H9 (cell line): Measurements from ENCODE around the gene MYOM1. TPM values are rescaled to one million over a fixed set of nuclear protein-coding genes. Genes with fewer than 3 reads are reported as not detected.

ENCODE experiments used
- DNase-seq: peaks from one replicate; pipeline ENCODE4 v3.0.0-alpha.2; 2017
- H2AFZ ChIP-seq: one replicate; pipeline ENCODE4 v1.6.1; 2013; ENCODE audit warnings: mild to moderate bottlenecking, low read length, control low read depth, moderate library complexity
- H2AK5ac ChIP-seq: 2 replicates; pipeline ENCODE4 v1.6.1; 2013; ENCODE audit warnings: low read length, control low read depth, mixed read lengths; ENCODE audit not compliant: insufficient read length
- H2BK120ac ChIP-seq: one replicate; pipeline ENCODE4 v1.6.1; 2013; ENCODE audit warnings: low read depth, mild to moderate bottlenecking, low read length, control low read depth, inconsistent platforms; ENCODE audit not compliant: poor library complexity, severe bottlenecking
- H2BK12ac ChIP-seq: 2 replicates; pipeline ENCODE4 v1.6.1; 2013; ENCODE audit warnings: low read length, control low read depth, mixed read lengths, low read depth; ENCODE audit not compliant: insufficient read length
- H2BK15ac ChIP-seq: 2 replicates; pipeline ENCODE4 v1.6.1; 2013; ENCODE audit warnings: low read depth, low read length, control low read depth
- H2BK20ac ChIP-seq: one replicate; pipeline ENCODE4 v1.6.1; 2013; ENCODE audit warnings: low read depth, mild to moderate bottlenecking, low read length, control low read depth, inconsistent platforms; ENCODE audit not compliant: poor library complexity, severe bottlenecking
- H2BK5ac ChIP-seq: 2 replicates; pipeline ENCODE4 v1.6.1; 2013; ENCODE audit warnings: low read length, control low read depth, mixed read lengths; ENCODE audit not compliant: insufficient read length
- H3K14ac ChIP-seq: 2 replicates; pipeline ENCODE4 v1.6.1; 2013; ENCODE audit warnings: low read length, control low read depth; ENCODE audit not compliant: insufficient read depth
- H3K18ac ChIP-seq: 2 replicates; pipeline ENCODE4 v1.6.1; 2013; ENCODE audit warnings: low read depth, mild to moderate bottlenecking, mixed read lengths, low read length, control low read depth; ENCODE audit not compliant: insufficient read length
- H3K23ac ChIP-seq: 2 replicates; pipeline ENCODE4 v1.6.1; 2013; ENCODE audit warnings: low read length, control low read depth, mixed read lengths, low read depth; ENCODE audit not compliant: insufficient read length
- H3K23me2 ChIP-seq: 2 replicates; pipeline ENCODE4 v1.6.1; 2013; ENCODE audit warnings: low read depth, mild to moderate bottlenecking, mixed read lengths, low read length, control low read depth; ENCODE audit not compliant: insufficient read length, poor library complexity, severe bottlenecking
- H3K27ac ChIP-seq: 2 replicates; pipeline ENCODE4 v1.5.1; 2013; ENCODE audit warnings: low read length, control low read depth, mixed read lengths, low read depth; ENCODE audit not compliant: insufficient read length
- H3K27me3 ChIP-seq: 2 replicates; pipeline ENCODE4 v1.6.1; 2013; ENCODE audit warnings: low read length, control low read depth, inconsistent platforms; ENCODE audit not compliant: insufficient read depth
- H3K4ac ChIP-seq: 2 replicates; pipeline ENCODE4 v1.6.1; 2013; ENCODE audit warnings: low read depth, mild to moderate bottlenecking, control low read depth, inconsistent platforms, low read length, moderate library complexity
- H3K4me1 ChIP-seq: 2 replicates; pipeline ENCODE4 v1.6.1; 2013; ENCODE audit warnings: low read length, control low read depth, inconsistent platforms; ENCODE audit not compliant: insufficient read depth
- H3K4me2 ChIP-seq: 2 replicates; pipeline ENCODE4 v1.6.1; 2013; ENCODE audit warnings: low read length, control low read depth, mixed read lengths; ENCODE audit not compliant: insufficient read length, insufficient read depth
- H3K56ac ChIP-seq: 2 replicates; pipeline ENCODE4 v1.6.1; 2013; ENCODE audit warnings: low read depth, mild to moderate bottlenecking, mixed read lengths, low read length, control low read depth; ENCODE audit not compliant: insufficient read length
- H3K79me1 ChIP-seq: 2 replicates; pipeline ENCODE4 v1.6.1; 2013; ENCODE audit warnings: low read depth, mild to moderate bottlenecking, moderate library complexity, low read length, control low read depth, inconsistent platforms; ENCODE audit not compliant: insufficient read depth, poor library complexity, severe bottlenecking
- H3K79me2 ChIP-seq: 2 replicates; pipeline ENCODE4 v1.6.1; 2013; ENCODE audit warnings: low read length, control low read depth, inconsistent platforms; ENCODE audit not compliant: insufficient read depth
- H3K9ac ChIP-seq: 2 replicates; pipeline ENCODE4 v1.6.1; 2013; ENCODE audit warnings: low read length, control low read depth, mixed read lengths; ENCODE audit not compliant: insufficient read length; ENCODE audit errors: extremely low read depth
- H3K9me3 ChIP-seq: one replicate; pipeline ENCODE4 v1.6.1; 2013; ENCODE audit warnings: low read depth, low read length, inconsistent platforms; ENCODE audit not compliant: control insufficient read depth
- H3T11ph ChIP-seq: one replicate; pipeline ENCODE4 v1.6.1; 2013; ENCODE audit warnings: mild to moderate bottlenecking, low read length, control low read depth, inconsistent platforms
- H4K20me1 ChIP-seq: one replicate; pipeline ENCODE4 v1.6.1; 2013; ENCODE audit not compliant: control insufficient read depth, insufficient read length, insufficient read depth
- H4K5ac ChIP-seq: 2 replicates; pipeline ENCODE4 v1.6.1; 2013; ENCODE audit warnings: low read depth, mild to moderate bottlenecking, mixed read lengths, low read length, control low read depth; ENCODE audit not compliant: insufficient read length
- H4K8ac ChIP-seq: replicated peaks from 2 replicates; pipeline ENCODE4 v1.6.1; 2013; ENCODE audit warnings: low read length, control low read depth, mixed read lengths, low read depth; ENCODE audit not compliant: insufficient read length
- H4K91ac ChIP-seq: 2 replicates; pipeline ENCODE4 v1.6.1; 2013; ENCODE audit warnings: low read depth, mild to moderate bottlenecking, moderate library complexity, mixed read lengths, low read length, control low read depth; ENCODE audit not compliant: insufficient read length
- H3K27ac Mint-ChIP-seq, 3 experiments: 2 replicates in 2 of 3; 3 replicates in 1 of 3; pipeline ENCODE4 v1.8.0; 2020 to 2021; ENCODE audit warnings: mixed read lengths in 3 of 3, mild to moderate bottlenecking in 1 of 3, moderate library complexity in 1 of 3
- H3K27me3 Mint-ChIP-seq: 2 replicates; pipeline ENCODE4 v1.8.0; 2021; ENCODE audit warnings: low read depth, mild to moderate bottlenecking, moderate library complexity, mixed read lengths
- H3K36me3 Mint-ChIP-seq, 3 experiments: 2 replicates in 2 of 3; 3 replicates in 1 of 3; pipeline ENCODE4 v1.8.0; 2020 to 2021; ENCODE audit warnings: low read depth in 3 of 3, mixed read lengths in 3 of 3; ENCODE audit not compliant: insufficient read depth in 1 of 3
- H3K4me1 Mint-ChIP-seq, 2 experiments: 2 replicates each; pipeline ENCODE4 v1.8.0; 2020; ENCODE audit warnings: mixed read lengths in 2 of 2
- H3K4me3 Mint-ChIP-seq, 2 experiments: 2 replicates in 1 of 2; 3 replicates in 1 of 2; pipeline ENCODE4 v1.8.0; 2020 to 2021; ENCODE audit warnings: mild to moderate bottlenecking in 2 of 2, mixed read lengths in 2 of 2, moderate library complexity in 1 of 2
- H3K9me3 Mint-ChIP-seq, 2 experiments: 2 replicates in 1 of 2; 3 replicates in 1 of 2; pipeline ENCODE4 v1.8.0; 2020; ENCODE audit warnings: mild to moderate bottlenecking in 2 of 2, mixed read lengths in 2 of 2, moderate library complexity in 1 of 2
- WGBS: extraction: QIAGEN DNeasy Blood & Tissue Kit; methylation state at CpG from one replicate; pipeline ENCODE4 v1.1.7; 2013; ENCODE audit warnings: missing lambda C conversion rate, low lambda C conversion rate, mixed read lengths; ENCODE audit not compliant: insufficient read length; ENCODE audit errors: extremely low coverage; 5-methylcytosine and 5-hydroxymethylcytosine counted together
- total RNA-seq: library from RNA; stranded (reverse); gene quantifications from 2 replicates; pipeline ENCODE4 v1.2.1, GENCODE V29; 2021
- TF ChIP-seq, protein P1 (sequence below): fragments of 200-600 bp; sonication (generic); conservative IDR thresholded peaks from 3 replicates; pipeline ENCODE4 v1.8.0; 2021; ENCODE audit warnings: antibody characterized with exemption, mild to moderate bottlenecking

MYOM1 gene
- total RNA-seq, 1 experiment from 2014 or later, result 0.17 TPM

DNA sequence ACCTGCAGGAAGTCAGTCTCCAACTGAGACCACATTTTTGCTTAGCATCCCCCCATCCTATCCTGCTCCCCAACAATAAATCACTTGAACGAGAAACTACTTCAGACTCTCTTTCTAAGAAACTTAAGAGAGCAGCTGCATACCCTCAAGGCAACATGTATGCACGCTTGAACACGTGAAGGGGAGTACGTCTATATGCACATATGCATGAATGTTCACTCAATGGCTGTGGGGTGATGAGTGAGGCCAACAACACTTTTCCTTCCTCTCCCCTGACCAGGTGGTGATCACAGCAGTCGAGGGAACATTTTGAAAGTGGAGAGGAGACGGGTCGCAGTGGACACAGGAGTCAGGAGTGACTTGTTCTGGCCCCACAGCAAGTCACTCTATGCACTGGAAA is 127.0 kb downstream of the MYOM1 start:
- Mint-ChIP-seq H3K4me3 (no peak overlapping the region), H3K36me3 (no peaks in the 10 kb centered on the region), H3K27me3 (no peaks in the 10 kb centered on the region), H3K27ac (no peak overlapping the region), H3K4me1 (peaks cover 15 to 18% of the 10 kb centered on the region in 2 experiments), H3K9me3 (no peaks in the 10 kb centered on the region)
- Histone ChIP-seq H3K18ac (no peak overlapping the region), H3K4me1 (no peaks in the 10 kb centered on the region; the same call in 1 of the 2 replicates), H2BK12ac (no peak overlapping the region), H3T11ph (no peak overlapping the region), H3K27me3 (no peaks in the 10 kb centered on the region), H3K23me2 (no peaks in the 10 kb centered on the region), H3K4ac (no peak overlapping the region), H3K27ac (no peak overlapping the region), H3K9me3 (no peaks in the 10 kb centered on the region), H4K8ac (no peak overlapping the region), H3K4me2 (no peak overlapping the region), H3K14ac (no peak overlapping the region), H2BK5ac (no peak overlapping the region), H3K23ac (no peak overlapping the region), H3K56ac (no peak overlapping the region), H2BK15ac (no peak overlapping the region), H2AK5ac (no peak overlapping the region), H2BK20ac (no peak overlapping the region), H3K9ac (no peak overlapping the region), H3K79me2 (no peaks in the 10 kb centered on the region), H2AFZ (no peak overlapping the region), H3K79me1 (no peaks in the 10 kb centered on the region), H4K5ac (no peak overlapping the region), H4K91ac (no peak overlapping the region), H4K20me1 (no peaks in the 10 kb centered on the region), H2BK120ac (no peak overlapping the region)
- no CpG with 5 or more reads among the region's 7 CpGs for WGBS
- TF ChIP-seq, protein P1, sequence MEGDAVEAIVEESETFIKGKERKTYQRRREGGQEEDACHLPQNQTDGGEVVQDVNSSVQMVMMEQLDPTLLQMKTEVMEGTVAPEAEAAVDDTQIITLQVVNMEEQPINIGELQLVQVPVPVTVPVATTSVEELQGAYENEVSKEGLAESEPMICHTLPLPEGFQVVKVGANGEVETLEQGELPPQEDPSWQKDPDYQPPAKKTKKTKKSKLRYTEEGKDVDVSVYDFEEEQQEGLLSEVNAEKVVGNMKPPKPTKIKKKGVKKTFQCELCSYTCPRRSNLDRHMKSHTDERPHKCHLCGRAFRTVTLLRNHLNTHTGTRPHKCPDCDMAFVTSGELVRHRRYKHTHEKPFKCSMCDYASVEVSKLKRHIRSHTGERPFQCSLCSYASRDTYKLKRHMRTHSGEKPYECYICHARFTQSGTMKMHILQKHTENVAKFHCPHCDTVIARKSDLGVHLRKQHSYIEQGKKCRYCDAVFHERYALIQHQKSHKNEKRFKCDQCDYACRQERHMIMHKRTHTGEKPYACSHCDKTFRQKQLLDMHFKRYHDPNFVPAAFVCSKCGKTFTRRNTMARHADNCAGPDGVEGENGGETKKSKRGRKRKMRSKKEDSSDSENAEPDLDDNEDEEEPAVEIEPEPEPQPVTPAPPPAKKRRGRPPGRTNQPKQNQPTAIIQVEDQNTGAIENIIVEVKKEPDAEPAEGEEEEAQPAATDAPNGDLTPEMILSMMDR, result no peak
- DNase-seq, result no peak
